Neural cell (in vitro differentiated cells): ENCODE results near the gene GINS2. TPM values are rescaled to one million over a fixed set of nuclear protein-coding genes. Genes with fewer than 3 reads are reported as not detected.

Experiments used
- H2AFZ ChIP-seq: fragments of 200-600, 300-800 bp; sonication (generic), shearing (Covaris generic); 2 replicates; pipeline ENCODE4 v1.6.0; 2014; ENCODE audit warnings: low read depth, mild to moderate bottlenecking, antibody characterized with exemption, low read length, moderate library complexity
- H3F3A ChIP-seq: fragments of 200-600 bp; shearing (Covaris generic); 2 replicates; pipeline ENCODE4 v1.6.1; 2016; ENCODE audit warnings: mild to moderate bottlenecking, moderate library complexity, mixed read lengths, antibody characterized with exemption, low read length; ENCODE audit not compliant: insufficient read depth, poor library complexity, severe bottlenecking
- H3K27ac ChIP-seq: fragments of 200-600, 300-800 bp; sonication (generic), shearing (Covaris generic); 2 replicates; pipeline ENCODE4 v1.5.1; 2014; ENCODE audit warnings: mild to moderate bottlenecking, low read length, moderate library complexity
- H3K27me3 ChIP-seq: fragments of 300-800, 200-600 bp; sonication (generic), shearing (Covaris generic); 2 replicates; pipeline ENCODE4 v1.6.0; 2014; ENCODE audit warnings: mild to moderate bottlenecking, low read depth, low read length, moderate library complexity; ENCODE audit not compliant: insufficient read depth
- H3K36me3 ChIP-seq: fragments of 300-800, 200-600 bp; sonication (generic), shearing (Covaris generic); 2 replicates; pipeline ENCODE4 v1.5.1; 2014; ENCODE audit warnings: mild to moderate bottlenecking, antibody characterized with exemption, low read length, moderate library complexity; ENCODE audit not compliant: insufficient read depth
- H3K4me2 ChIP-seq: fragments of 300-800, 200-600 bp; sonication (generic), shearing (Covaris generic); 2 replicates; pipeline ENCODE4 v1.6.0; 2014; ENCODE audit warnings: mild to moderate bottlenecking, low read length
- H3K4me3 ChIP-seq: fragments of 300-800, 200-600 bp; sonication (generic), shearing (Covaris generic); 2 replicates; pipeline ENCODE4 v1.5.1; 2014; ENCODE audit warnings: mild to moderate bottlenecking, low read length, moderate library complexity
- H3K79me2 ChIP-seq: fragments of 200-600 bp; shearing (Covaris generic); replicated peaks from 2 replicates; pipeline ENCODE4 v1.6.0; 2014; ENCODE audit warnings: mild to moderate bottlenecking, low read length, moderate library complexity; ENCODE audit not compliant: insufficient read depth
- H3K9ac ChIP-seq: fragments of 300-800, 200-600 bp; sonication (generic), shearing (Covaris generic); 2 replicates; pipeline ENCODE4 v1.6.1; 2016; ENCODE audit warnings: mild to moderate bottlenecking, low read length, mixed read lengths
- H3K9me2 ChIP-seq: fragments of 200-600 bp; shearing (Covaris generic); 2 replicates; pipeline ENCODE4 v1.6.1; 2016; ENCODE audit warnings: mild to moderate bottlenecking, low read length, mixed read lengths; ENCODE audit not compliant: insufficient read depth
- H3K9me3 ChIP-seq: fragments of 200-600, 300-800 bp; sonication (generic), shearing (Covaris generic); 2 replicates; pipeline ENCODE4 v1.6.1; 2016; ENCODE audit warnings: mild to moderate bottlenecking, mixed run types, low read length, moderate library complexity, mixed read lengths
- H4K20me1 ChIP-seq: fragments of 200-600 bp; shearing (Covaris generic); 2 replicates; pipeline ENCODE4 v1.6.1; 2016; ENCODE audit warnings: mild to moderate bottlenecking, mixed run types; ENCODE audit not compliant: insufficient read depth
- CTCF ChIP-seq: fragments of 450-650 bp; IDR thresholded peaks from 2 replicates; pipeline ENCODE4 v1.5.1; 2014; ENCODE audit warnings: antibody characterized with exemption, mild to moderate bottlenecking, moderate library complexity; ENCODE audit not compliant: poor library complexity, severe bottlenecking
- EP300 ChIP-seq: fragments of 450-650 bp; conservative IDR thresholded peaks from 2 replicates; pipeline ENCODE4 v1.6.1; 2014; ENCODE audit warnings: antibody characterized with exemption, mild to moderate bottlenecking, moderate library complexity; ENCODE audit not compliant: poor library complexity, severe bottlenecking
- EZH2 ChIP-seq: fragments of 200-600, 300-800 bp; shearing (Covaris generic), sonication (generic); IDR thresholded peaks from 2 replicates; pipeline ENCODE4 v1.6.1; 2014; ENCODE audit warnings: antibody characterized with exemption, low read length, borderline replicate concordance, mild to moderate bottlenecking; ENCODE audit not compliant: insufficient read depth, poor library complexity, severe bottlenecking
- MXI1 ChIP-seq: fragments of 450-650 bp; conservative IDR thresholded peaks from 2 replicates; pipeline ENCODE4 v1.6.1; 2014; ENCODE audit warnings: antibody characterized with exemption, mild to moderate bottlenecking; ENCODE audit not compliant: poor library complexity, severe bottlenecking
- POLR2AphosphoS5 ChIP-seq: IDR thresholded peaks from 2 replicates; pipeline ENCODE4 v1.6.1; 2012
- RAD21 ChIP-seq: fragments of 450-650 bp; conservative IDR thresholded peaks from 2 replicates; pipeline ENCODE4 v1.6.1; 2014; ENCODE audit warnings: antibody characterized with exemption, mild to moderate bottlenecking, moderate library complexity
- REST ChIP-seq: IDR thresholded peaks from 2 replicates; pipeline ENCODE4 v1.6.1; 2012; ENCODE audit warnings: borderline replicate concordance
- SMC3 ChIP-seq: fragments of 450-650 bp; conservative IDR thresholded peaks from 2 replicates; pipeline ENCODE4 v1.6.1; 2014; ENCODE audit warnings: antibody characterized with exemption, mild to moderate bottlenecking, moderate library complexity; ENCODE audit not compliant: poor library complexity
- TAF1 ChIP-seq: IDR thresholded peaks from 2 replicates; pipeline ENCODE4 v1.6.1; 2012; ENCODE audit warnings: low read depth
- polyA plus RNA-seq: library from polyadenylated mRNA; depleted of rRNA; stranded (reverse); fragments of >200 nt; gene quantifications from 2 replicates; pipeline ENCODE4 v1.2.3, GENCODE V29; 2014

GINS2 gene
- polyA plus RNA-seq, 1 donor from 2014 or later, result 9.2 TPM

GRCh38 chr16:85659805-85660511, 28.8 kb downstream of the GINS2 start:
- Histone ChIP-seq H4K20me1 (no peaks in the 10 kb centered on the region), H3K9ac (no peak overlapping the region), H2AFZ (no peak overlapping the region), H3K27me3 (no peaks in the 10 kb centered on the region), H3K79me2 (no peaks in the 10 kb centered on the region), H3F3A (no peaks in the 10 kb centered on the region), H3K9me3 (no peaks in the 10 kb centered on the region), H3K36me3 (no peaks in the 10 kb centered on the region), H3K27ac (no peak overlapping the region), H3K4me2 (no peak overlapping the region), H3K4me3 (no peak overlapping the region), H3K9me2 (no peaks in the 10 kb centered on the region)
- TF ChIP-seq CTCF (peak; percentile 72), REST (no peak), POLR2AphosphoS5 (no peak), RAD21 (peak; percentile 63), SMC3 (peak; percentile 67), EZH2 (no peak), MXI1 (no peak), TAF1 (no peak), EP300 (no peak)

- no peaks in the 10 kb centered on the region for H4K20me1 ChIP-seq
- H2AFZ ChIP-seq, result no peak overlapping the region
- TF ChIP-seq CTCF (no peak), RAD21 (no peak), MXI1 (no peak), TAF1 (no peak), EP300 (no peak), SMC3 (no peak), POLR2AphosphoS5 (no peak), REST (no peak)
- H3K79me2 ChIP-seq, result no peaks in the 10 kb centered on the region
- no peaks in the 10 kb centered on the region for H3F3A ChIP-seq
- no peaks in the 10 kb centered on the region for H3K9me3 ChIP-seq
- no peaks in the 10 kb centered on the region for H3K27me3 ChIP-seq
- H3K4me2 ChIP-seq, result no peak overlapping the region
- no peak overlapping the region for H3K4me3 ChIP-seq
- H3K9ac ChIP-seq, result no peak overlapping the region
- H3K9me2 ChIP-seq, result no peaks in the 10 kb centered on the region
- H3K36me3 ChIP-seq, result no peaks in the 10 kb centered on the region
- H3K27ac ChIP-seq, result no peak overlapping the region
These were observed 29.4 kb downstream of the GINS2 start for GRCh38 chr16:85659336-85659735.
